Activated naive CD8-positive, alpha-beta T cell treated with anti-CD3 and anti-CD28 coated beads, Interleukin-2, amount 10 ng/mL, durations not matched to agents 7 days and 5 days (primary cell): ENCODE data around the gene GDF2. TPM values are rescaled to one million over a fixed set of nuclear protein-coding genes. Genes with fewer than 3 reads are reported as not detected.

Experiments
- ATAC-seq: fragments of 150-1000 bp; cut with Tn5 transposase; one replicate; pipeline ENCODE4 v1.10.0; 2021; ENCODE audit warnings: low read depth, moderate library complexity
- POLR2A ChIA-PET: fragments of 350-600 bp; sonication (Branson Sonifier 250); formaldehyde crosslinking; loops from one replicate; lab custom pipeline; 2021; ENCODE audit warnings: antibody characterized with exemption; lab: Charles Lee
- DNase-seq: peaks from one replicate; pipeline ENCODE4 v3.0.0; 2021
- H3K27ac Mint-ChIP-seq: one replicate; pipeline ENCODE4 v1.8.0; 2022; ENCODE audit warnings: mild to moderate bottlenecking, mixed read lengths
- H3K27me3 Mint-ChIP-seq: one replicate; pipeline ENCODE4 v1.8.0; 2022; ENCODE audit warnings: mild to moderate bottlenecking, moderate library complexity, mixed read lengths
- H3K36me3 Mint-ChIP-seq: one replicate; pipeline ENCODE4 v1.8.0; 2021; ENCODE audit warnings: mild to moderate bottlenecking, mixed read lengths
- H3K4me1 Mint-ChIP-seq: one replicate; pipeline ENCODE4 v1.8.0; 2021; ENCODE audit warnings: mixed read lengths
- H3K4me3 Mint-ChIP-seq: one replicate; pipeline ENCODE4 v1.8.0; 2022; ENCODE audit warnings: mild to moderate bottlenecking, moderate library complexity, mixed read lengths
- H3K9me3 Mint-ChIP-seq: one replicate; pipeline ENCODE4 v1.8.0; 2021; ENCODE audit warnings: mixed read lengths
- total RNA-seq, 2 experiments: library from RNA; stranded (reverse); gene quantifications; one replicate each; pipeline ENCODE4 v1.2.3, GENCODE V29; 2021

Gene GDF2
- total RNA-seq, 2 experiments from 2014 or later = not detected

- Mint-ChIP-seq H3K4me3 (no peak overlapping the region), H3K27me3 (no peaks in the 10 kb centered on the region), H3K4me1 (peaks cover 25% of the 10 kb centered on the region), H3K9me3 (no peaks in the 10 kb centered on the region), H3K36me3 (no peaks in the 10 kb centered on the region), H3K27ac (peak overlapping the region; percentile 76)
- no peak for DNase-seq
- POLR2A ChIA-PET = interaction anchor here (1.1 kb wide), 1 partner anchor 120 kb away, joined by 4 read pairs; no protein-coding TSS in a partner anchor
- no peak for ATAC-seq
These were observed 36.1 kb upstream of the GDF2 start for GRCh38 chr10:47286116-47286505.

GRCh38 chr10:47286591-47287315, 35.5 kb upstream of the GDF2 start:
- Mint-ChIP-seq H3K27ac (peak overlapping the region; percentile 84), H3K4me1 (peaks cover 25% of the 10 kb centered on the region), H3K4me3 (peak overlapping the region; percentile 5), H3K9me3 (no peaks in the 10 kb centered on the region), H3K27me3 (peaks cover under 1% of the 10 kb centered on the region), H3K36me3 (no peaks in the 10 kb centered on the region)
- POLR2A ChIA-PET = interaction anchor here (1.1 to 1.2 kb wide), 2 partner anchors 27 to 121 kb away, joined by 4 read pairs; no protein-coding TSS in a partner anchor
- peak; percentile 32 for DNase-seq
- ATAC-seq = peak; percentile 47

DNA sequence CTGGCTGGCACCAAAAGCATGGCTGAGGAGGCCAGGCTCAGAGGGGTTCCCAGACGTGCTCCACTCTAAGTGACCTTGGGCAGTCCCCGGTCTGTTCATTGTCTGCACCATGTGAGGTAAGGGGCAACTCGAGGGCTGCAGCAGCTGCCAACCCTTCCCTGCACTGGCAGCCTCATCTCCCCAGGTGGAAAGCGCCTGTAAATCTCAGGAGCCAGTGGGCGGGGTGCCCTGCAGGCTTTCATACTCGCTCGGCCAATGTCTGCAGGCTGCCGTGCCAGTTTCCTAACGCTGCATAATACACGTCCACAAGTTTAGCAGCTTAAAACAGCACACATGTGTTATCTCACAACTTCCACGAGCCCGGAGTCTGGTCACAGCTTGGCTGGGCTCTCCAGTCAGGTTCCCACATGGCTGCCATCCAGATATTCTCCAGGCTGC, 34.9 kb upstream of the GDF2 start:
- Mint-ChIP-seq H3K27ac (no peak overlapping the region), H3K4me3 (no peak overlapping the region), H3K36me3 (no peaks in the 10 kb centered on the region), H3K9me3 (no peaks in the 10 kb centered on the region), H3K4me1 (peaks cover 23% of the 10 kb centered on the region), H3K27me3 (peaks cover 4% of the 10 kb centered on the region)
- ATAC-seq = peak; percentile 13
- DNase-seq = no peak
- POLR2A ChIA-PET = interaction anchor here (1.1 to 1.2 kb wide), 2 partner anchors 27 to 121 kb away, joined by 4 read pairs; no protein-coding TSS in a partner anchor

GRCh38 chr10:47287805-47288204, 34.4 kb upstream of the GDF2 start:
- POLR2A ChIA-PET = interaction anchor here (1.2 kb wide), 1 partner anchor 28 kb away, joined by 4 read pairs; no protein-coding TSS in a partner anchor
- H3K36me3 Mint-ChIP-seq = no peaks in the 10 kb centered on the region
- DNase-seq (no peak), ATAC-seq (no peak)
- H3K27me3 Mint-ChIP-seq = peaks cover 4% of the 10 kb centered on the region
- no peak overlapping the region for H3K4me3 Mint-ChIP-seq
- peaks cover 22% of the 10 kb centered on the region for H3K4me1 Mint-ChIP-seq
- no peak overlapping the region for H3K27ac Mint-ChIP-seq
- H3K9me3 Mint-ChIP-seq = no peaks in the 10 kb centered on the region

GRCh38 chr10:47288236-47288635, 34.0 kb upstream of the GDF2 start:
- no peak overlapping the region for H3K4me3 Mint-ChIP-seq
- H3K27ac Mint-ChIP-seq = no peak overlapping the region
- DNase-seq (no peak), ATAC-seq (no peak)
- no peaks in the 10 kb centered on the region for H3K36me3 Mint-ChIP-seq
- POLR2A ChIA-PET = interaction anchor here (0.5 kb wide), 1 partner anchor 121 kb away, joined by 7 read pairs; no protein-coding TSS in a partner anchor
- no peaks in the 10 kb centered on the region for H3K9me3 Mint-ChIP-seq
- H3K4me1 Mint-ChIP-seq = peaks cover 22% of the 10 kb centered on the region
- peaks cover 4% of the 10 kb centered on the region for H3K27me3 Mint-ChIP-seq

GRCh38 chr10:47288916-47289495, 33.2 kb upstream of the GDF2 start:
- Mint-ChIP-seq H3K36me3 (no peaks in the 10 kb centered on the region), H3K4me3 (no peak overlapping the region), H3K9me3 (no peaks in the 10 kb centered on the region), H3K27me3 (peaks cover 4% of the 10 kb centered on the region), H3K4me1 (peaks cover 22% of the 10 kb centered on the region), H3K27ac (no peak overlapping the region)
- POLR2A ChIA-PET = interaction anchor here (0.5 kb wide), 1 partner anchor 121 kb away, joined by 7 read pairs; no protein-coding TSS in a partner anchor
- ATAC-seq (no peak), DNase-seq (no peak)

- POLR2A ChIA-PET = no interaction called here
- no peaks in the 10 kb centered on the region for H3K36me3 Mint-ChIP-seq
- DNase-seq (no peak), ATAC-seq (no peak)
- peaks cover 19% of the 10 kb centered on the region for H3K4me1 Mint-ChIP-seq
- no peaks in the 10 kb centered on the region for H3K9me3 Mint-ChIP-seq
- H3K27me3 Mint-ChIP-seq = peaks cover 4% of the 10 kb centered on the region
- no peak overlapping the region for H3K4me3 Mint-ChIP-seq
- no peak overlapping the region for H3K27ac Mint-ChIP-seq
These were observed 32.3 kb upstream of the GDF2 start for GRCh38 chr10:47289921-47290320.

- no peak for DNase-seq
- POLR2A ChIA-PET = no interaction called here
These were observed 31.9 kb upstream of the GDF2 start for GRCh38 chr10:47290338-47290737.

DNA sequence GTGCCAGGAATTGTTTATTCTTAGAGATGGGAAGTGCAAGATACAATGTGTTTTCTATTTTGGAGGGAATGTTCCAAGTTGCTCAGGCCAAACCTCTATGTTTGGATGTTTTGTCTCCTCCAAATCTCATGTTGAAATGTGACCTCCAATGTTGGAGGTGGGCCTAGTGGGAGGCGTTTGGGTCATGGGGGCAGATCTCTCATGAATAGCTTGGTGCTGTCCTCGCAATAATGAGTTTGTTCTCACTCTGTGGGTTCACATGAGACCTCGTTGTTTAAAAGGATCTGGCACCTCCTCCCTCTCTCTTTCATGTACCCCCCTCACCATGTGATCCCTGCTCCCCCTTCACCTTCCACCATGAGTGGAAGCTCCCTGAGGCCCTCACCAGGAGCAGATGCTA, 30.6 kb upstream of the GDF2 start:
- Mint-ChIP-seq H3K9me3 (no peaks in the 10 kb centered on the region), H3K27ac (no peak overlapping the region), H3K4me3 (no peak overlapping the region), H3K36me3 (no peaks in the 10 kb centered on the region), H3K4me1 (peaks cover 3% of the 10 kb centered on the region), H3K27me3 (peaks cover 15% of the 10 kb centered on the region)
- POLR2A ChIA-PET = no interaction called here
- ATAC-seq (no peak), DNase-seq (no peak)

More at GRCh38 chr10:47290338-47290737, 31.9 kb upstream of the GDF2 start:
- H3K27me3 Mint-ChIP-seq = peaks cover 7% of the 10 kb centered on the region
- no peak overlapping the region for H3K4me3 Mint-ChIP-seq
- no peak for ATAC-seq
- H3K9me3 Mint-ChIP-seq = no peaks in the 10 kb centered on the region
- no peaks in the 10 kb centered on the region for H3K36me3 Mint-ChIP-seq
- no peak overlapping the region for H3K27ac Mint-ChIP-seq
- H3K4me1 Mint-ChIP-seq = peaks cover 17% of the 10 kb centered on the region

GRCh38 chr10:47294057-47294456, 28.2 kb upstream of the GDF2 start:
- Mint-ChIP-seq H3K4me3 (no peak overlapping the region), H3K4me1 (no peaks in the 10 kb centered on the region), H3K27ac (no peak overlapping the region), H3K36me3 (no peaks in the 10 kb centered on the region), H3K27me3 (peaks cover 35% of the 10 kb centered on the region), H3K9me3 (no peaks in the 10 kb centered on the region)
- DNase-seq = no peak
- ATAC-seq = no peak
- POLR2A ChIA-PET = no interaction called here

- H3K27me3 Mint-ChIP-seq = peaks cover 39% of the 10 kb centered on the region
- H3K27ac Mint-ChIP-seq = no peak overlapping the region
- H3K36me3 Mint-ChIP-seq = no peaks in the 10 kb centered on the region
- no peak for DNase-seq
- POLR2A ChIA-PET = no interaction called here
- no peak overlapping the region for H3K4me3 Mint-ChIP-seq
- H3K9me3 Mint-ChIP-seq = no peaks in the 10 kb centered on the region
- H3K4me1 Mint-ChIP-seq = no peaks in the 10 kb centered on the region
- no peak for ATAC-seq
These were observed 27.8 kb upstream of the GDF2 start for GRCh38 chr10:47294501-47294900.

- no peak overlapping the region for H3K4me3 Mint-ChIP-seq
- no peak overlapping the region for H3K27ac Mint-ChIP-seq
- no peaks in the 10 kb centered on the region for H3K36me3 Mint-ChIP-seq
- ATAC-seq (no peak), DNase-seq (no peak)
- H3K9me3 Mint-ChIP-seq = no peaks in the 10 kb centered on the region
- POLR2A ChIA-PET = no interaction called here
- peaks cover 43% of the 10 kb centered on the region for H3K27me3 Mint-ChIP-seq
- H3K4me1 Mint-ChIP-seq = peaks cover 2% of the 10 kb centered on the region
These were observed 26.8 kb upstream of the GDF2 start for GRCh38 chr10:47295411-47295810.

DNA sequence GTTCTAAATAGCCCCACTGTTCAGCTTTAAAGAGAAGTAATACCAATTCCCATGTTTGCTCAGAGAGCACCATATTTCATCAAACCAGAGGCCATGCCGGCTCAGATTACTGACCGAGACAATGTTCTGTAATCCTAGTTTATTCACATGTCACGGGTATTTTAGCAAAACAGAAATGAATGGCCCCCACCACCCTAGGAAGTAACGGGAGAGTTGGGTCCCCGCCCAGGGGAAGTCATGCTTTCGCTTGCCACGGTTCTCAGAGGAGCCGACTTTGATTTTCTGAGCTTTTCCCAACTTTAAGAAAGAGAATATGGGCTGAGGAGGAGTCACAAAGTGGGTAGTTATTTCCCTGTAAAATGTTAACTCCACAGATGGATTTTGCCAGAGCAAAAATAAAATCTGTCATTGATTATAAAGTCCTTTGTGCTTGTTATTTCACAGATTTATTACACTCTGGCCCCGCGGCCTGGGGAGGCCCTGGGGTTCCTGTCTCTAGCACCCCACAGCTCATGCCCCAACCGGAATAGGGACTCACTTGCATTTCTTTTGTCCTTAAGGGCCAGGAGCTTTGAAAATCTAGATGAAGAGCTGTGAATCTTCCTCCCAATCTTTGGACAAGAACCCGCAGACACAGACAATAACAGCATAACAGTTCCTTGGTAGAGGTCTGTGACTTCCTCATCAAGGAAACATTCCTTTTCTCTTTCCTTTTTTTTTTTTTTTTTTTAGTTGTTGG, 25.9 kb upstream of the GDF2 start:
- POLR2A ChIA-PET = no interaction called here
- peaks cover 6% of the 10 kb centered on the region for H3K4me1 Mint-ChIP-seq
- ATAC-seq (no peak), DNase-seq (no peak)
- peaks cover 51% of the 10 kb centered on the region for H3K27me3 Mint-ChIP-seq
- H3K9me3 Mint-ChIP-seq = no peaks in the 10 kb centered on the region
- H3K36me3 Mint-ChIP-seq = peaks cover 2% of the 10 kb centered on the region
- H3K4me3 Mint-ChIP-seq = no peak overlapping the region
- H3K27ac Mint-ChIP-seq = no peak overlapping the region
